WI38 (cell line): ENCODE measurements around the gene PTPRT.

Experiments used
- H3K4me3 ChIP-seq: 2 replicates; pipeline ENCODE4 v1.5.1; 2011; ENCODE audit warnings: low read depth, mild to moderate bottlenecking, control low read depth, low read length
- CTCF ChIP-seq: IDR thresholded peaks from 2 replicates; pipeline ENCODE4 v1.5.1; 2012; ENCODE audit warnings: low read depth, mild to moderate bottlenecking, control low read depth, low read length

Gene PTPRT

DNA sequence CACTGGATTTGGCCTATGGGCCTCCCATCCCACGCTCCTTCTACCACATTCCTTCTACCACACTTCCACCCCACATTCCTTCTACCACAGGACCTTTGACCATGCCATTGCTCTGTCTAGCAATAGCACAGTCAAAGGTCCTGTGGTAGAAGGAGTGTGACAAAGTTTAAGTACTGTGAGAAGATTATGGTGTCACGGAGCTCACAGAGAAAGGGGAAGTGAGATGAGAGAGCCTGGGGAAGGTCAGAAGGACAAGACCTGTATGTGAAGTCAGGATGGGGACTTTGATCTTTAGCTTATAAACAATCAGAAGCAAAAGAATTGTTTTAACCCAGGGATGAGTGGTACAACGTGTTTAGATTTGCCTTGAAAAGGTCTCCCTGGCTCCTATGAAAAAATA, 1003.4 kb downstream of the PTPRT start:
- no peak overlapping the region for H3K4me3 ChIP-seq
- no peak for TF ChIP-seq CTCF

DNA sequence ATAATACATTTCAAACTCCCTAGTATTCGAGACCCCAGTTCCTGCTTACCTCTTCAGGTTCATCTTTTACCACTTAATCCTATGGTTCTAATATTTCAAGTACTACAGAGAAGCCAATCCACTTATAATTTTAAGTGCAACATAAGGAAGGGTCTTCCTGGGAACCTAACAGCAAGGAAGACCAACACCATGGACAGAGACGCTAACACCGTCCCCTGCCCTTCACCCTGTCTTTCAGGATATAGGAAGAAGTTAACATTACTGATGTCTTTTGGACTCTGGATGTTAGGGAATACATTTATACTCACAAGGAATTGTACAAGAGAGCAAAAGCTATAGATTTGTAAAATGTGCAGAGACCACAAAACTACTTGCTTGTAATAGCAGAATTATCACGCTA, 1006.6 kb downstream of the PTPRT start:
- no peak overlapping the region for H3K4me3 ChIP-seq
- TF ChIP-seq CTCF, result no peak

DNA sequence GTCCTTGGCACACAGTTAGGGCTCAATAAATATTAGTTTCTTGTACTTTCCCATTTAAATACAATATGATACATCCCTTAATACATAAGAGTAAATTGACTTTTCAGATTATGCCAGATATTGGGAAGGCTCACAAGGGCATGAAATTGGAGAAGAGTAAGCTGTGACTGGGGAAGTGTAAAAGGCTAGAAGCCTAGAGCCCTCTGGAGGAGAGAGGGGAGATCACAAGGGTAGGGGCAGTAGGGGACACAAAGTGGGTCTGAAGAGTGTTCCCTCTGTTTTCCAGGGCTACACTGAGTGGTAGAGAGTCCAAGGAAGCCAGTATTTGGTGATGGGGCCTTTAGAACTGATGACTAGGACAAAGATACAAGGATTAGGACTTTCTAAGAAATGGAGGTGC, 1008.6 kb downstream of the PTPRT start:
- TF ChIP-seq CTCF, result no peak
- H3K4me3 ChIP-seq, result no peak overlapping the region

GRCh38 chr20:42179768-42180167, 1009.9 kb downstream of the PTPRT start:
- no peak for TF ChIP-seq CTCF
- no peak overlapping the region for H3K4me3 ChIP-seq

- TF ChIP-seq CTCF, result no peak
- no peak overlapping the region for H3K4me3 ChIP-seq
Measured at GRCh38 chr20:42173440-42173839, 1016.3 kb downstream of the PTPRT start.

DNA sequence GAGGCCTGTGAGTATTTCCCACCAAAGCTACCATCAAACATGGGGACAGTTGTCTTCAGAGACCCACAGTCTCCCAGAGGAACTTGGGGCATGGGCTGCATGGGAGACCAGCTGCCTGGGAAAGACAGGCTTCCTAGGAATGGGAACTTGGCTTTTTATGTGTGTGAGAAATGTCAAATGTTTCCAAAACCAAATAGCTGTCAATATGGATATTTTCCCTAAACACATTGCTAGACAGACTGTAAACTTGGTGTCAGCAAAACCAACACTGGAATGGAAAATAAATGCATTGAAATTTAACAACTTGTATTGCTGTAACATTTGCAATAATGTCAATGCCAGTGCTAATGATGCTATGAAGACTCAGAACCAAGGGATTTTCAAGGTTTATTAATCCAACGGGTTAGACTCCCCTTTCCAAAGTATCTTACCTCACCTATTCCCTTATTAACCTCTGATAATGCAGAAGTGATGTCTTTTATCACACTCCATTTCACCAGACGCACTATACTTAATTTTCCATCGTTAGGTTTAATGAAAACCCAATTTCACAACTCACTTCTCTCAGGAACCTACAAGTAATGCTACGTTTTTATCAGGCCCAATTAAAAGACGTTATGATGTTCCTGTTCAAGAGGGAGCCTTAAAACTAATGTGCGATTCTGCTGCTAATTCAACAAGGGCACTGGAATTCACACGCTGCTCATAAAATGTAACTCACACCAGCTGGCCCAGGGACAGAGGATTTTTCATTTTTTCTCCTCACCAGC, 1025.4 kb downstream of the PTPRT start:
- no peak for TF ChIP-seq CTCF
- no peak overlapping the region for H3K4me3 ChIP-seq

- no peak for TF ChIP-seq CTCF
Measured at GRCh38 chr20:42161228-42161829, 1028.4 kb downstream of the PTPRT start.

More at GRCh38 chr20:42161228-42161829, 1028.4 kb downstream of the PTPRT start:
- H3K4me3 ChIP-seq, result no peak overlapping the region
